ENCODE measurements around the gene TUBB2B. TPM values are rescaled to one million over a fixed set of nuclear protein-coding genes. Genes with fewer than 3 reads are reported as not detected.

TUBB2B gene
- total and polyA plus RNA-seq, 9 of the 15 experiments (the other 6 are each of a cell fraction or from before 2014, with no cell fraction given), result 0.11 to 9.7 (median 4.6) TPM

- TF ChIP-seq MYC (IDR thresholded peaks at IDR 0.05; ENCODE audit: low read depth, low read length) (peak; percentile 24; the same call in 1 of the 2 replicates), MYC (CRISPR knock-in tag; IDR thresholded peaks at IDR 0.05; ENCODE audit: borderline replicate concordance, low read depth) (no peak), CTBP1 (IDR thresholded peaks at IDR 0.05; ENCODE audit: borderline replicate concordance) (peak; percentile 22; the same call in 1 of the 2 replicates), NBN (IDR thresholded peaks at IDR 0.05; ENCODE audit: low read depth) (no peak), SMAD3 (CRISPR knock-in tag; conservative IDR thresholded peaks at IDR 0.05) (no peak), ZNF184 (CRISPR knock-in tag; IDR thresholded peaks at IDR 0.05) (no peak), RAD21 (CRISPR knock-in tag; conservative IDR thresholded peaks at IDR 0.05 in 1 of 2, IDR thresholded peaks at IDR 0.05 in 1 of 2) (0 out of 4 replicates have a peak, but pooled peaks of 1 of the 2 experiments have one; percentile 9), PHB (CRISPR knock-in tag; IDR thresholded peaks at IDR 0.05) (no peak), THRB (CRISPR knock-in tag; conservative IDR thresholded peaks at IDR 0.05) (no peak), MTA3 (IDR thresholded peaks at IDR 0.05; ENCODE audit: borderline replicate concordance) (0 out of 2 replicates have a peak, but pooled peaks have one; percentile 41), HNRNPH1 (optimal IDR thresholded peaks at IDR 0.05; ENCODE audit: low read depth, low read length) (no peak), ZNF76 (CRISPR knock-in tag; IDR thresholded peaks at IDR 0.05; ENCODE audit: borderline replicate concordance) (no peak), TFAP4 (CRISPR knock-in tag; IDR thresholded peaks at IDR 0.05; ENCODE audit: borderline replicate concordance) (peak; percentile 78), LEF1 (IDR thresholded peaks at IDR 0.05) (no peak), PRPF4 (IDR thresholded peaks at IDR 0.05; ENCODE audit: insufficient read depth, low read depth, low read length, poor library complexity, severe bottlenecking) (no peak), EP300 (IDR thresholded peaks at IDR 0.05; ENCODE audit: low read length) (no peak), ZNF431 (CRISPR knock-in tag; IDR thresholded peaks at IDR 0.05) (peak; percentile 57), ESRRA (IDR thresholded peaks at IDR 0.05; ENCODE audit: borderline replicate concordance, low read depth) (peak; percentile 80; the same call in 1 of the 2 replicates), XRCC3 (IDR thresholded peaks at IDR 0.05) (no peak), ZNF311 (CRISPR knock-in tag; IDR thresholded peaks at IDR 0.05) (0 out of 2 replicates have a peak, but pooled peaks have one; percentile 36), ZNF764 (CRISPR knock-in tag; IDR thresholded peaks at IDR 0.05; ENCODE audit: low read depth) (no peak), KLF16 (IDR thresholded peaks at IDR 0.05) (peak; percentile 22; the same call in 1 of the 2 replicates), HMGN3 (IDR thresholded peaks at IDR 0.05; ENCODE audit: borderline replicate concordance, extremely low read depth, insufficient read length, low read depth, low read length) (peak; percentile 38), NCOA6 (IDR thresholded peaks at IDR 0.05) (no peak), NFE2L1 (tag; IDR thresholded peaks at IDR 0.05; ENCODE audit: borderline replicate concordance, low read depth) (no peak)
Measured at GRCh38 chr6:3226481-3227362, 731 bp downstream of the TUBB2B start (continued).
